B cell (primary cell): ENCODE data around the gene DIP2B. TPM values are rescaled to one million over a fixed set of nuclear protein-coding genes. Genes with fewer than 3 reads are reported as not detected.
A peak's percentile ranks its signal among the peaks of the same experiment; 100 is the strongest.
"Not testable (repeated sequence)": the region's sequence is repeated elsewhere in the genome, so short reads cannot be mapped to it uniquely, and the experiment has no call there.

Experiments used
- ATAC-seq: fragments of 200-7000 bp; cut with Tn5 transposase; one replicate; pipeline ENCODE4 v1.10.0; 2021; ENCODE audit warnings: low read depth, mild to moderate bottlenecking, moderate number of reproducible peaks, moderate library complexity
- CTCF ChIA-PET: fragments of 350-600 bp; sonication (Branson Sonifier 250); formaldehyde crosslinking; loops from one replicate; lab custom pipeline; 2021; ENCODE audit warnings: antibody characterized with exemption, inconsistent platforms; lab: Charles Lee
- POLR2A ChIA-PET: fragments of 350-600 bp; sonication (Branson Sonifier 250); formaldehyde crosslinking; loops from one replicate; lab custom pipeline; 2021; ENCODE audit warnings: antibody characterized with exemption; lab: Charles Lee
- DNase-seq: peaks from one replicate; pipeline ENCODE4 v3.0.0; 2013
- H2AFZ ChIP-seq: 2 replicates; pipeline ENCODE4 v1.6.1; 2012; ENCODE audit warnings: mild to moderate bottlenecking, low read depth, low read length; ENCODE audit not compliant: insufficient read depth, poor library complexity, severe bottlenecking
- H3K27ac ChIP-seq, 2 donors: 1 replicate in 1 of 2; 2 replicates in 1 of 2; pipeline ENCODE4 v1.5.1; 2012 to 2013; ENCODE audit warnings: low read length in 2 of 2, mild to moderate bottlenecking in 2 of 2, moderate library complexity in 1 of 2
- H3K27me3 ChIP-seq, 4 experiments: fragments of 200-600 bp in 1 of 4; sonication (generic) in 1 of 4; replicated peaks in 1 of 4; 1 replicate in 2 of 4; 2 replicates in 2 of 4; pipeline versions ENCODE4 v1.6.1 to v1.7.0; 2013 to 2016; ENCODE audit warnings: low read length in 3 of 4, mild to moderate bottlenecking in 2 of 4, mixed read lengths in 1 of 4, moderate library complexity in 1 of 4; ENCODE audit not compliant: insufficient read depth in 4 of 4, control insufficient read depth in 3 of 4; ENCODE audit errors: control extremely low read depth in 1 of 4
- H3K36me3 ChIP-seq, 2 experiments: replicated peaks in 1 of 2; 1 replicate in 1 of 2; 2 replicates in 1 of 2; pipeline versions ENCODE4 v1.6.1 to v1.7.1; 2013; ENCODE audit warnings: low read length in 1 of 2; ENCODE audit not compliant: insufficient read depth in 2 of 2, control insufficient read depth in 1 of 2; ENCODE audit errors: control extremely low read depth in 1 of 2, extremely low read depth in 1 of 2
- H3K4me1 ChIP-seq, 2 donors: fragments of 200-600 bp in 1 of 2; sonication (generic) in 1 of 2; 1 replicate in 1 of 2; 2 replicates in 1 of 2; pipeline versions ENCODE4 v1.5.1 to v1.6.1; 2013 to 2017; ENCODE audit warnings: low read length in 2 of 2; ENCODE audit not compliant: control insufficient read depth in 2 of 2, insufficient read depth in 2 of 2
- H3K4me2 ChIP-seq: replicated peaks from 2 replicates; pipeline ENCODE3; 2012; ENCODE audit warnings: mild to moderate bottlenecking, low read depth, low read length; ENCODE audit not compliant: poor library complexity, severe bottlenecking
- H3K4me3 ChIP-seq, 5 experiments: fragments of 200-600 bp in 1 of 5; sonication (generic) in 1 of 5; 1 replicate in 3 of 5; 2 replicates in 2 of 5; pipeline versions ENCODE4 v1.5.1 to v1.7.0; 2011 to 2016; ENCODE audit warnings: low read length in 4 of 5, mild to moderate bottlenecking in 4 of 5, low read depth in 2 of 5, control low read depth in 1 of 5, moderate library complexity in 1 of 5; ENCODE audit not compliant: insufficient read depth in 1 of 5; ENCODE audit errors: control extremely low read depth in 1 of 5, extremely low read depth in 1 of 5
- H3K79me2 ChIP-seq: fragments of 200-600 bp; sonication (generic); one replicate; pipeline ENCODE4 v1.6.0; 2016; ENCODE audit warnings: low read length; ENCODE audit not compliant: control insufficient read depth, insufficient read depth
- H3K9ac ChIP-seq: fragments of 200-600 bp; sonication (generic); 2 replicates; pipeline ENCODE4 v1.6.1; 2017; ENCODE audit warnings: mild to moderate bottlenecking, low read length, moderate library complexity
- H3K9me3 ChIP-seq, 3 donors: one replicate each; pipeline versions ENCODE4 v1.6.1 to v1.7.1; 2013; ENCODE audit warnings: low read length in 2 of 3; ENCODE audit not compliant: control insufficient read depth in 2 of 3, insufficient read depth in 1 of 3; ENCODE audit errors: control extremely low read depth in 1 of 3
- H4K20me1 ChIP-seq: 2 replicates; pipeline ENCODE4 v1.6.0; 2012; ENCODE audit warnings: mild to moderate bottlenecking, low read length; ENCODE audit not compliant: insufficient read depth, control insufficient read depth, poor library complexity, severe bottlenecking
- H3K27ac Mint-ChIP-seq: one replicate; pipeline ENCODE4 v1.8.0; 2021; ENCODE audit warnings: mixed read lengths
- H3K27me3 Mint-ChIP-seq: one replicate; pipeline ENCODE4 v1.8.0; 2021; ENCODE audit warnings: mixed read lengths
- H3K4me1 Mint-ChIP-seq: one replicate; pipeline ENCODE4 v1.8.0; 2021; ENCODE audit warnings: mixed read lengths
- H3K4me3 Mint-ChIP-seq: one replicate; pipeline ENCODE4 v1.8.0; 2021; ENCODE audit warnings: mixed read lengths
- H3K9me3 Mint-ChIP-seq: one replicate; pipeline ENCODE4 v1.8.0; 2022; ENCODE audit warnings: mixed read lengths; ENCODE audit not compliant: insufficient read depth
- EZH2 ChIP-seq: IDR thresholded peaks from 2 replicates; pipeline ENCODE4 v1.6.1; 2012; ENCODE audit warnings: borderline replicate concordance, low read depth, mild to moderate bottlenecking, moderate library complexity, low read length; ENCODE audit not compliant: insufficient read depth, poor library complexity, severe bottlenecking
- WGBS: methylation state at CpG from one replicate; pipeline ENCODE4 v1.1.5; 2013; ENCODE audit warnings: missing lambda C conversion rate; ENCODE audit not compliant: insufficient coverage; 5-methylcytosine and 5-hydroxymethylcytosine counted together
- intact Hi-C: fragments of 100-400 bp; cut with micrococcal nuclease; formaldehyde crosslinking; loops from one replicate; pipeline ENCODE4 v1.10.0; 2022
- polyA plus RNA-seq: library from polyadenylated mRNA; depleted of rRNA; stranded (reverse); fragments of >200 nt; gene quantifications from 2 replicates; pipeline ENCODE4 v1.2.3, GENCODE V29; 2012
- total RNA-seq, 2 donors: library from RNA; stranded (reverse); fragments of 120-200 nt in 1 of 2; gene quantifications; 1 replicate in 1 of 2; 2 replicates in 1 of 2; pipeline versions ENCODE4 v1.2.3 to v1.2.4, GENCODE V29; 2013 to 2022
- TF ChIP-seq, protein P1 (sequence below): fragments of 200-600 bp; IDR thresholded peaks from one replicate; pipeline ENCODE4 v1.8.0; 2022; ENCODE audit warnings: antibody characterized with exemption, mild to moderate bottlenecking

Gene DIP2B
- total and polyA plus RNA-seq, 2 donors (not counting 1 experiment from before 2014, with no cell fraction given) = 16.4 to 38.8 TPM

DNA sequence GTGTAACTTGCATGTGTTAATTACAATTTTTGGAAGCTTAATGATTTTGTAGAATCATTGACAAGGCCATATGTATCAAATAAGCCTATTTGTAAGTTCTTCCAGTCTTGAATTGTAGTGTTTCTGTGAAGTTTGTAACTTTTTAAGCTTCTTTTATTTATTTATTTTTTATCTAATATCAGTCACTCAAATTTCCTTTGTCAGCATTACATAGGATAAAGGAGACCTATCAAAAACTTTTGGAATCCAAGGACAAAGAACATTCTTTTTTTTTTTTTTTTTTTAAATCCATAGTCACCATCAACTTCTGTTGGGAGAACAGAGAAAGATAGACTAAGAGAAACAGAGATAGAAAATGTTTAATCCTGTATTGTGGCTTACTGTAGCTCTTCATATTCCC, 36.4 kb downstream of the DIP2B start:
- ATAC-seq (no peak), DNase-seq (no peak)
- H3K9me3 ChIP-seq = no peaks in the 10 kb centered on the region
- H3K27ac ChIP-seq = no peak overlapping the region
- Mint-ChIP-seq H3K27ac (no peak overlapping the region), H3K9me3 (no peaks in the 10 kb centered on the region), H3K27me3 (no peaks in the 10 kb centered on the region), H3K4me1 (peaks cover 34% of the 10 kb centered on the region), H3K4me3 (no peak overlapping the region)
- H3K27me3 ChIP-seq = no peaks in the 10 kb centered on the region
- no peak overlapping the region for H3K4me3 ChIP-seq
- POLR2A ChIA-PET = interaction anchor here (0.7 kb wide), 1 partner anchor 1277 kb away, joined by 4 read pairs; no protein-coding TSS in a partner anchor
- CTCF ChIA-PET = interaction anchor here (0.7 to 1.0 kb wide), 2 partner anchors 9 to 1028 kb away, joined by 3 read pairs; no protein-coding TSS in a partner anchor
- intact Hi-C loops = no loop called here
- no peak overlapping the region for H3K9ac ChIP-seq
- H3K36me3 ChIP-seq = peaks cover 2 to 3% of the 10 kb centered on the region in 2 experiments
- H3K4me2 ChIP-seq = no peak overlapping the region
- TF ChIP-seq, protein P1, sequence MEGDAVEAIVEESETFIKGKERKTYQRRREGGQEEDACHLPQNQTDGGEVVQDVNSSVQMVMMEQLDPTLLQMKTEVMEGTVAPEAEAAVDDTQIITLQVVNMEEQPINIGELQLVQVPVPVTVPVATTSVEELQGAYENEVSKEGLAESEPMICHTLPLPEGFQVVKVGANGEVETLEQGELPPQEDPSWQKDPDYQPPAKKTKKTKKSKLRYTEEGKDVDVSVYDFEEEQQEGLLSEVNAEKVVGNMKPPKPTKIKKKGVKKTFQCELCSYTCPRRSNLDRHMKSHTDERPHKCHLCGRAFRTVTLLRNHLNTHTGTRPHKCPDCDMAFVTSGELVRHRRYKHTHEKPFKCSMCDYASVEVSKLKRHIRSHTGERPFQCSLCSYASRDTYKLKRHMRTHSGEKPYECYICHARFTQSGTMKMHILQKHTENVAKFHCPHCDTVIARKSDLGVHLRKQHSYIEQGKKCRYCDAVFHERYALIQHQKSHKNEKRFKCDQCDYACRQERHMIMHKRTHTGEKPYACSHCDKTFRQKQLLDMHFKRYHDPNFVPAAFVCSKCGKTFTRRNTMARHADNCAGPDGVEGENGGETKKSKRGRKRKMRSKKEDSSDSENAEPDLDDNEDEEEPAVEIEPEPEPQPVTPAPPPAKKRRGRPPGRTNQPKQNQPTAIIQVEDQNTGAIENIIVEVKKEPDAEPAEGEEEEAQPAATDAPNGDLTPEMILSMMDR = no peak
- no peak for TF ChIP-seq EZH2
- peaks cover 100% of the 10 kb centered on the region for H3K79me2 ChIP-seq
- H3K4me1 ChIP-seq = peaks cover 9 to 25% of the 10 kb centered on the region in 2 donors
- peaks cover 50% of the 10 kb centered on the region for H4K20me1 ChIP-seq
- no peak overlapping the region for H2AFZ ChIP-seq

GRCh38 chr12:50542448-50542847, 37.7 kb downstream of the DIP2B start:
- Mint-ChIP-seq H3K27me3 (no peaks in the 10 kb centered on the region), H3K4me3 (no peak overlapping the region), H3K27ac (no peak overlapping the region), H3K4me1 (peaks cover 40% of the 10 kb centered on the region), H3K9me3 (no peaks in the 10 kb centered on the region)
- intact Hi-C loops = no loop called here
- POLR2A ChIA-PET = no interaction called here
- Histone ChIP-seq H4K20me1 (peaks cover 59% of the 10 kb centered on the region), H3K4me2 (no peak overlapping the region), H3K4me3 (no peak overlapping the region), H3K9me3 (no peaks in the 10 kb centered on the region), H2AFZ (no peak overlapping the region), H3K4me1 (peaks cover 9 to 27% of the 10 kb centered on the region in 2 donors), H3K27me3 (no peaks in the 10 kb centered on the region), H3K27ac (no peak overlapping the region), H3K79me2 (peaks cover 100% of the 10 kb centered on the region), H3K9ac (no peak overlapping the region), H3K36me3 (peaks cover 0 to 2% of the 10 kb centered on the region in 2 experiments)
- ATAC-seq (no peak), DNase-seq (no peak)
- no CpG with 5 or more reads among the region's 1 CpG for WGBS
- no peak for TF ChIP-seq EZH2
- TF ChIP-seq, protein P1 = no peak
- CTCF ChIA-PET = interaction anchor here (1.3 kb wide), 1 partner anchor 38 kb away, joined by 3 read pairs; no protein-coding TSS in a partner anchor

- H3K4me3 Mint-ChIP-seq, H3K27me3 Mint-ChIP-seq, H3K27me3 ChIP-seq, H3K27ac ChIP-seq, H2AFZ ChIP-seq, DNase-seq, H3K9me3 Mint-ChIP-seq, ATAC-seq, H3K4me2 ChIP-seq, H3K9me3 ChIP-seq, H3K9ac ChIP-seq, H3K4me3 ChIP-seq, intact Hi-C loops, H3K36me3 ChIP-seq: not testable (repeated sequence)
- ChIA-PET CTCF (interaction anchor here (1.3 kb wide), 1 partner anchor 39 kb away, joined by 3 read pairs; no protein-coding TSS in a partner anchor), POLR2A (interaction anchor here (0.7 kb wide), 1 partner anchor 70 kb away, joined by 5 read pairs; no protein-coding TSS in a partner anchor)
- Mint-ChIP-seq H3K4me1 (peaks cover 35% of the 10 kb centered on the region), H3K27ac (peak overlapping the region; percentile 20)
- H4K20me1 ChIP-seq = peaks cover 55% of the 10 kb centered on the region
- H3K4me1 ChIP-seq = peaks cover 2 to 20% of the 10 kb centered on the region in 2 donors
- peaks cover 98% of the 10 kb centered on the region for H3K79me2 ChIP-seq
- WGBS = 92% methylated on average over 8 of the region's 11 CpGs
Measured at GRCh38 chr12:50543188-50543587, 38.4 kb downstream of the DIP2B start.
